Esophagus (tissue), 2 donors: ENCODE results near the gene SGMS1. TPM values are rescaled to one million over a fixed set of nuclear protein-coding genes. Genes with fewer than 3 reads are reported as not detected.
"Not testable (repeated sequence)": the region's sequence is repeated elsewhere in the genome, so short reads cannot be mapped to it uniquely, and the experiment has no call there.

ENCODE experiments used
- H3K27ac ChIP-seq, 2 donors: one replicate each; pipeline ENCODE4 v1.5.1; 2013; ENCODE audit warnings: low read depth in 2 of 2, mild to moderate bottlenecking in 2 of 2, inconsistent platforms in 1 of 2, low read length in 1 of 2, moderate library complexity in 1 of 2
- H3K27me3 ChIP-seq, 2 donors: one replicate each; pipeline ENCODE4 v1.6.1; 2013; ENCODE audit warnings: low read length in 2 of 2, control low read depth in 1 of 2, mild to moderate bottlenecking in 1 of 2; ENCODE audit not compliant: insufficient read depth in 2 of 2, control insufficient read depth in 1 of 2
- H3K36me3 ChIP-seq, 2 donors: one replicate each; pipeline ENCODE4 v1.6.1; 2013; ENCODE audit warnings: low read length in 1 of 2; ENCODE audit not compliant: control insufficient read depth in 2 of 2, insufficient read depth in 2 of 2
- H3K4me1 ChIP-seq, 2 donors: one replicate each; pipeline ENCODE4 v1.6.1; 2013; ENCODE audit warnings: low read length in 1 of 2; ENCODE audit not compliant: control insufficient read depth in 2 of 2, insufficient read depth in 2 of 2
- H3K4me3 ChIP-seq, 2 donors: one replicate each; pipeline ENCODE4 v1.5.1; 2013; ENCODE audit warnings: low read length in 2 of 2, mild to moderate bottlenecking in 2 of 2, low read depth in 1 of 2, moderate library complexity in 1 of 2
- H3K9me3 ChIP-seq, 2 donors: one replicate each; pipeline ENCODE4 v1.6.1; 2013; ENCODE audit warnings: mild to moderate bottlenecking in 2 of 2, low read depth in 1 of 2, low read length in 1 of 2, moderate library complexity in 1 of 2; ENCODE audit not compliant: control insufficient read depth in 2 of 2, insufficient read depth in 1 of 2
- WGBS, 2 donors: extraction: QIAGEN DNeasy Blood & Tissue Kit; methylation state at CpG; one replicate each; pipeline ENCODE4 v1.1.7; 2013; 5-methylcytosine and 5-hydroxymethylcytosine counted together
- polyA plus RNA-seq, 2 donors: library from polyadenylated mRNA; stranded (reverse); fragments of 200-250 nt; gene quantifications; one replicate each; pipeline ENCODE4 v1.2.3, GENCODE V29; 2013
- donor health status: healthy with polysubstance abuse.
- donor health status: Bipolar disorder and iron deficiency.

The SGMS1 gene
- polyA plus RNA-seq, 2 donors, result 5.4 to 7.9 TPM

DNA sequence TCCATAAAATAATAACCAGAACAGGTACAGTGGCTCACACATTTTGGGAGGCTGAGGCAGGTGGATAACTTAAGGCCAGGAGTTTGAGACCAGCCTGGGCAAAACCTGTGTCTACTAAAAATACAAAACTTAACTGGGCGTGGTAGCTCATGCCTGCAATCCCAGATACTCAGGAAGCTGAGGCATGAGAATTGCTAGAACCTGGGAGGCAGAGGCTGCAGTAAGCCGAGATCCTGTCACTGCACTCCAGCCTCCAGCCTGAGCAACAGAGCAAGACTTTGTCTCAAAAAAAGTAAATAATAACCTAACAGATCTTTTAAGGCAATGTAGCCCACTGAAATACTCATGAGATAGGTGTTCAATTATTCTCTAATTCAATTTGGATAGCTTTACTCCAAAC, 265.3 kb downstream of the SGMS1 start:
- 82 to 85% methylated on average over 2 of the region's 2 CpGs for WGBS, 2 donors
- Histone ChIP-seq H3K4me3 (no peak overlapping the region), H3K4me1 (peaks cover 0 to 4% of the 10 kb centered on the region in 2 donors), H3K9me3 (peaks cover 0 to 4% of the 10 kb centered on the region in 2 donors), H3K27me3 (no peaks in the 10 kb centered on the region), H3K36me3 (no peaks in the 10 kb centered on the region), H3K27ac (no peak overlapping the region)

- not testable (repeated sequence) for H3K9me3 ChIP-seq, H3K4me3 ChIP-seq, H3K27me3 ChIP-seq, H3K4me1 ChIP-seq, H3K36me3 ChIP-seq, H3K27ac ChIP-seq
- 83 to 86% methylated on average over 1 of the region's 1 CpG for WGBS, 2 donors
These were observed 267.3 kb downstream of the SGMS1 start for GRCh38 chr10:50356481-50356832.

DNA sequence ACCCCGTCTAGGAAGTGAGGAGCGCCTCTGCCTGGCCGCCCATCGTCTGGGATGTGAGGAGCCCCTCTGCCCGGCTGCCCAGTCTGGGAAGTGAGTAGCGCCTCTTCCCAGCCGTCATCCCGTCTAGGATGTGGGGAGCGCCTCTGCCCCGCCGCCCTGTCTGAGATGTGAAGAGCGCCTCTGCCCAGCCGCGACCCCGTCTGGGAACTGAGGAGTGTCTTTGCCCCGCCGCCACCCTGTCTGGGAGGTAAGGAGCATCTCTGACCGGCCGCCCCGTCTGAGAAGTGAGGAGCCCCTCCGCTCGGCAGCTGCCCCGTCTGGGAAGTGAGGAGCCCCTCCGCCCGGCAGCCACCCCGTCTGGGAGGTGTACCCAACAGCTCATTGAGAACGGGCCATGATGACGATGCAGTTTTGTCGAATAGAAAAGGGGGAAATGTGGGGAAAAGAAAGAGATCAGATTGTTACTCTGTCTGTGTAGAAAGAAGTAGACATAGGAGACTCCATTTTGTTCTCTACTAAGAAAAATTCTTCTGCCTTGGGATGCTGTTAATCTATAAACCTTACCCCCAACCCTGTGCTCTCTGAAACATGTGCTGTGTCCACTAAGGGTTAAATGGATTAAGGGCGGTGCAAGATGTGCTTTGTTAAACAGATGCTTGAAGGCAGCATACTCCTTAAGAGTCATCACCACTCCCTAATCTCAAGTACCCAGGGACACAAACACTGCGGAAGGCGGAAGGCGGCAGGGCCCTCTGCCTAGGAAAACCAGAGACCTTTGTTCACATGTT, 267.9 kb downstream of the SGMS1 start:
- not testable (repeated sequence) for H3K4me3 ChIP-seq, H3K36me3 ChIP-seq, H3K27me3 ChIP-seq, H3K9me3 ChIP-seq, H3K27ac ChIP-seq, H3K4me1 ChIP-seq
- 94 to 96% methylated on average over 32 to 33 of the region's 33 CpGs for WGBS, 2 donors

- Histone ChIP-seq H3K9me3 (peaks cover 0 to 4% of the 10 kb centered on the region in 2 donors), H3K4me3 (no peak overlapping the region), H3K4me1 (no peaks in the 10 kb centered on the region), H3K27ac (no peak overlapping the region), H3K36me3 (no peaks in the 10 kb centered on the region), H3K27me3 (no peaks in the 10 kb centered on the region)
- WGBS, 2 donors, result 95 to 96% methylated on average over 7 of the region's 7 CpGs
These were observed 272.1 kb downstream of the SGMS1 start for GRCh38 chr10:50351483-50352146.

DNA sequence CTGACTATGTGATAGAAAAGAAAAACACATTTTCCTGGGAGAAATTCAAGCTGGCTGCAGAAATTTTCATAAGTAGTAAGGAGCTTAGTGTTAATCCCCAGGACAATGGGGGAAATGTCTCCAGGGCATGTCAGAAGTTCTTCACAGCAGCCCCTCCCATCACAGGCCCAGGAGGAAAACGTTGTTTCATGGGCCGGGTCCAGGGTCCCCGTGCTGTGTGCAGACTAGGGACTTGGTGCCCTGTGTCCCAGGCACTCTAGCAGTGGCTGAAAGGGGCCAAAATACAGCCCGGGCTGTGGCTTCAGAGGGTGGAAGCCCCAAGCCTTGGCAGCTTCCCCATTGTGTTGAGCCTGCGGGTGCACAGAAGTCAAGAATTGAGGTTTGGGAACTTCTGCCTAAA, 273.4 kb downstream of the SGMS1 start:
- Histone ChIP-seq H3K27me3 (no peaks in the 10 kb centered on the region), H3K9me3 (peaks cover 0 to 3% of the 10 kb centered on the region in 2 donors), H3K27ac (no peak overlapping the region), H3K36me3 (no peaks in the 10 kb centered on the region), H3K4me1 (no peaks in the 10 kb centered on the region), H3K4me3 (no peak overlapping the region)
- 73 to 80% methylated on average over 5 of the region's 5 CpGs for WGBS, 2 donors

DNA sequence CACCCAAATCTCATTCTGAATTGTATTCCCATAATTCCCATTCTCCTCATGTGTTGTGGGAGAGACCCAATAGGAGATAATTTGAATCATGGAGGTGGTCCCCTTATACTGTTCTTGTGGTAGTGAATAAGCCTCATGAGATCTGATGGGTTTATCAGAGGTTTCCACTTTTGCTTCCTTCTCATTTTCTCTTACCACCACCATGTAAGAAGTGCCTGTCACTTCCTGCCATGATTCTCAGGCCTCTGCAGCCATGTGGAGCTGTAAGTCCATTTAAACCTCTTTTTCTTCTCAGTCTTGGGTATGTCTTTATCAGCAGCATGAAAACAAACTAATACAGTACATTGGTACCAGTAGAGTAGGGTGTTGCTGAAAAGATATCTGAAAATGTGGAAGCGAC, 274.2 kb downstream of the SGMS1 start:
- Histone ChIP-seq H3K4me3 (no peak overlapping the region), H3K4me1 (no peaks in the 10 kb centered on the region), H3K27me3 (no peaks in the 10 kb centered on the region), H3K27ac (no peak overlapping the region), H3K9me3 (no peaks in the 10 kb centered on the region), H3K36me3 (no peaks in the 10 kb centered on the region)
- 99 to 100% methylated on average over 1 of the region's 1 CpG for WGBS, 2 donors

DNA sequence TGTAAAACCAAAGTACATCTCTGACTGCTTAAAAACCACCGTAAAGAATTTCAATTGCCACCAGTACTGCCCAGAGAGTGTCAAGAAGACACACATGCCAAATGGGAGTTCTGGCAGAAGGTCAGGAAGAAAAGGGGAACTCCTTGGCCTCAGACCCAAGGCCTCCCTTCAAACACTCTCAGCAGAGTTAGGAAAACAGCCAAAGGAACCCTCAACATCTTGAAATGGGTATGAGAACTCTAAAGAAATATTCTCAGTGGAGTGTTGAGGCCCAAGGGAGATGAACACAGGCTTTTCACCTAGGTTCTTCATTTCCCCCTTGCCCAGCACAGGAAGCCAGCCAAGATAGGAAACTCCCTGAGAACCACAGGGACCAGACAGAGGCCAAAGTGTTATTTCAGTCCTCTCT, 276.4 kb downstream of the SGMS1 start:
- Histone ChIP-seq H3K36me3 (peaks cover 2 to 3% of the 10 kb centered on the region in 2 donors), H3K9me3 (peaks cover 0 to 2% of the 10 kb centered on the region in 2 donors), H3K27ac (no peak overlapping the region), H3K4me3 (no peak overlapping the region), H3K4me1 (no peaks in the 10 kb centered on the region), H3K27me3 (no peaks in the 10 kb centered on the region)
- 63 to 71% methylated on average over 1 of the region's 1 CpG for WGBS, 2 donors

DNA sequence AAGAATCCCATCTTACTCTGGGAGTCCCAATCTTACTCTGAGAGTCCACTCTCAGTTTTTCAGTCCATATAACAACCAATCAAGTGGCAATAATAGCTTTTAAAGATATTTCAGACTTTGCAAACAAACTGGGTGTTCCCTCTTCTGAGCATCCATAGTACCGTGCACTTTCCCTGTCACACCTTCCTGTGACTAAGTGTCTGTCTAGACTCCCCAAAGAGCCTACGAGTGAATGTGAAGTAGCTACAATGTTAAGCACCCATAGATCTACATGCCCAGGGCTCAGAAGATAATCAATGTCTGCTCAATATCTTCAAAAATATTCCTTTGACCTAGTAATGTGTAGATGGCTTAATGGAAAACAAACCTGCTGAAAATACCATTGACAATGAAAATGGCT, 276.8 kb downstream of the SGMS1 start:
- WGBS, 2 donors, result 75 to 82% methylated on average over 2 of the region's 2 CpGs
- H3K4me1 ChIP-seq, result no peaks in the 10 kb centered on the region
- H3K27me3 ChIP-seq, result no peaks in the 10 kb centered on the region
- peaks cover 0 to 2% of the 10 kb centered on the region in 2 donors for H3K9me3 ChIP-seq
- no peak overlapping the region for H3K4me3 ChIP-seq
- H3K36me3 ChIP-seq, result peaks cover 2 to 3% of the 10 kb centered on the region in 2 donors
- H3K27ac ChIP-seq, result no peak overlapping the region

- peaks cover 2 to 3% of the 10 kb centered on the region in 2 donors for H3K36me3 ChIP-seq
- no peaks in the 10 kb centered on the region for H3K4me1 ChIP-seq
- no peaks in the 10 kb centered on the region for H3K27me3 ChIP-seq
- no peak overlapping the region for H3K4me3 ChIP-seq
- 65 to 82% methylated on average over 3 of the region's 3 CpGs for WGBS, 2 donors
- H3K27ac ChIP-seq, result no peak overlapping the region
- peaks cover 0 to 2% of the 10 kb centered on the region in 2 donors for H3K9me3 ChIP-seq
These were observed 278.2 kb downstream of the SGMS1 start for GRCh38 chr10:50345545-50345944.
